GM12875 (cell line): Measurements from ENCODE around the gene SEMA6A.

Source experiments
- H3K4me3 ChIP-seq: one replicate; pipeline ENCODE4 v1.5.1; 2011; ENCODE audit warnings: low read depth, low read length, control low read depth
- CTCF ChIP-seq: IDR thresholded peaks from 2 replicates; pipeline ENCODE4 v1.5.1; 2011; ENCODE audit warnings: low read depth, mild to moderate bottlenecking, control low read depth, inconsistent platforms, low read length, moderate library complexity, borderline replicate concordance; ENCODE audit not compliant: insufficient read depth

The SEMA6A gene

DNA sequence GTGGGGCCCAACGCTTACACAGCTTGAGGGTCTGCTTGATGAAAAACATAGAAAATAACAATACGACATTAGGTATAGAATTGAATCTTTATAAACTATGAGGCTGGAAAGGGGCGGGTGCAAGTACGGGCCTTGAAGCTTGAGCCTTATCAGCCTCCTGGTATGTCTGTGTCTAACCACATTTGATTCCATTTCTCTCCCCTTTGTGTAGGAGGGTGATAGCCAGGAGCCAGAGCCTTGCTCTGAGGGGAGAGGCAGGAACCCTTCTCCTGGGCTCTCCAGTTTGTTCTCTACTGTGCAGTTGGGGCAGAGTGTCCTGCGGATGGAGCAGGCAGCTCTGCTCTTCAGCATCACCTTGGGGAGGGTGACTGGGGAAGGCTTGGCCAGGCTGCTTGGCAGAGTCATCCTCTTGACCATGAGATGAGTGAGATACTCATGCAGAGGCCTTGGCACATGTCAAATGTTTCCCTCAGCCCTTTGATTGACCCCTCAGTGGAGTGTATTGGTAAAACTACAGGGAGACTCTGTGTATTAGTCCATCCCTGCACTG is 153.5 kb downstream of the SEMA6A start:
- no peak for TF ChIP-seq CTCF
- H3K4me3 ChIP-seq: no peak overlapping the region

DNA sequence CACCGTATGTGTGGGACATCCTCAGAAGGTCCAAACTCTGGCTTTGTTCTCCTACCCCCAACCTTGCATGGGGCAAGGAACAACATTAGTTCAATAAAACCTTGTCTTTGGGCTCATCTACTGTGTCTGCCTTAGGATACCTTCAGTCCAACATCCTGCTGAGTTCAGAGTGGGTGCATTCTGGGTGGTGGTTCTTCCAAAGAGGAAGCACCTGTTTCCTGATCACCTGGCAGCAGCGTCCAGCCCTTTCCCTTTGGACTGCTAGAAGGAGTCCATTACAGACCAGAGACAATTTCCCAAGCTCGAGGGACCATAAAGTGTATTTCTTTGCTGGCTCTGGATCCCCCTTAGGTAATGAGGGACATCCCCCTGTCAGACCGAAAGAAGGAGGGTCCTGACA is 154.1 kb downstream of the SEMA6A start:
- no peak for TF ChIP-seq CTCF
- H3K4me3 ChIP-seq: no peak overlapping the region

DNA sequence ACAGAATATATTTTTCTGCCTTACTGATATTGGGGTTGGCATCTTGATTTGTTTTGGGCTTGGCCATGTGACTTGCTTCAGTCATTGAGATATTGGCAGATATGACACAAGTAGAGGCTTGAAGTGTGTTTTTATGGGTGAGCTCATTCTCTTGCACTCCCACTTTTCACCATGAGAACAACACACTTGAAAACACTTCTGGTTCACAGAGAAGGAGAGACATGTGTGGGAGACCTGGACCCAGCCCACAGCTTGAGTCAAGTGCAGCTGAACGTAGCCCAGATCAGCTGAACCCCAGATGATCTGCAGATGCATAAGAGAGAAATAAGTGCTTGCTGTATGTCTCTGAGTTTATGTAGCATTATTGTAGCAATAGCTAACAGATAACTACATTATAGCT is 155.4 kb downstream of the SEMA6A start:
- no peak for TF ChIP-seq CTCF
- no peak overlapping the region for H3K4me3 ChIP-seq

DNA sequence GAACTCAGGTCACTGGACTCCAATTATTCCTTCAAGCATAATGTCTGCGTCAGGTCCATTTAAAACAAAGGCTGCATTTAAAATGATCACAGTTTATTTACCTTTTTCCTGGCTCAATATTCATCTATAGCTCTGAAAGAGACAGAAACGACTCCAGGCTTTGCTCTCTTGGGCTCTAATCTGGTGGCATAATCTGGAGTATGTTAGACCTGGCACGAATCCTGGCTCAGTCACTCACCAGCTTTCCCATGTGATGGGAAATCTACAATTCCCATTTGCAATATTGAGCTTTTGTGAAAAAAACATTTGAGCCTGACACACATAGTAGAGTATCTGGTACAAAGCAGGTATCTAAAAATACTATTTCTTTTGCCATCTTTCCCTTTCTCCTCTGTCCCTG is 155.8 kb downstream of the SEMA6A start:
- no peak overlapping the region for H3K4me3 ChIP-seq
- no peak for TF ChIP-seq CTCF

DNA sequence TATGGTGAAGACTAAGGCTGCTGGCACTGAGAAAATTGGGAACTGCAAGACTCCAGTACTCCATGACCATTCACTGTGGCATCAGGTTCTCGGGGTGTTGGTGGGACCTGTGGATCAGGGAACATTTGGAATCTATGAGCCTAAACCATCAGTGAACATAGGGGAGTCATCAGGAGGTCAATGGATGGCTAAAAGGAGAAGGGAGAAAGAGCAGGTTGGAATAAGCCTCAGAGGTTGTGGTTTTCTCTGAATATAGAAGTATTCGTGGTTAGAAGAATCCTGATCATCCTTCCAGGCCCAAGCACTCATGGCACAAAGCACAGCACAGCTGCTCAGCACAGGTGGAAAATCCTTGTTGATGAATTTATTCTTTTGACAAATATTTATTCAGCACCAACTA is 156.6 kb downstream of the SEMA6A start:
- no peak for TF ChIP-seq CTCF

GRCh38 chr5:116415989-116416388 is 158.6 kb downstream of the SEMA6A start:
- TF ChIP-seq CTCF: no peak
- no peak overlapping the region for H3K4me3 ChIP-seq

More for the DNA sequence above, 156.6 kb downstream of the SEMA6A start:
- H3K4me3 ChIP-seq: no peak overlapping the region

DNA sequence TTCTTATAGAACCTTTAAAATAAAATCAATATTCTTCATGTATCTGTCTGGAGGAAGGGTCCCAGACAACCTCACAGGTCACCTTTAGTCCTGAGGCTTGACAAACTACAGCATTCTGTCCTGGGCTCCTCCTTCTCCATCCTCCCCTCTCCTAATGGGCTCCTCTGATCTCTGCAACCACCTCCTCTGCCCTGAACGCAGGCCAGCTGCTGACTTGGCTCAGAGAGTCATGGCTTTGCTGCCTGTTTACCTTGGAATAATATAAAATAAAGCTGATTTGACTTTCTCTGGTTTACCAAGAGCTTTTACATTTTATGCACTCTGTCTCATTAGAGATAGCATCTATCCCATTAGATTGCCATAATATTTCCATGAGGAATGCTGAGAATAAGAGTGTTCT is 159.4 kb downstream of the SEMA6A start:
- TF ChIP-seq CTCF: no peak
- H3K4me3 ChIP-seq: no peak overlapping the region
